Testis (tissue), 3 donors: ENCODE results near the gene MAFB. TPM values are rescaled to one million over a fixed set of nuclear protein-coding genes. Genes with fewer than 3 reads are reported as not detected.

Experiments
- DNase-seq: peaks from one replicate; pipeline ENCODE4 v3.0.0-alpha.2; 2019
- H3K27ac ChIP-seq, 2 donors: fragments of 200-600 bp; sonication (generic); one replicate each; pipeline ENCODE4 v1.5.1; 2019
- H3K27me3 ChIP-seq: fragments of 200-600 bp; sonication (generic); one replicate; pipeline ENCODE4 v1.5.1; 2019
- H3K36me3 ChIP-seq: fragments of 200-600 bp; sonication (generic); one replicate; pipeline ENCODE4 v1.5.1; 2017; ENCODE audit warnings: low read depth; ENCODE audit errors: missing control alignments
- H3K4me1 ChIP-seq: fragments of 200-600 bp; sonication (generic); one replicate; pipeline ENCODE4 v1.5.1; 2019
- H3K4me3 ChIP-seq, 2 donors: fragments of 200-600 bp; sonication (generic); one replicate each; pipeline ENCODE4 v1.5.1; 2017 to 2019
- H3K9me3 ChIP-seq: fragments of 200-600 bp; sonication (generic); one replicate; pipeline ENCODE4 v1.5.1; 2017
- POLR2A ChIP-seq: fragments of 450-650 bp; IDR thresholded peaks from one replicate; pipeline ENCODE4 v1.6.1; 2017; ENCODE audit warnings: antibody characterized with exemption, mild to moderate bottlenecking, moderate library complexity
- WGBS, 2 donors: methylation state at CpG; one replicate each; pipeline ENCODE4 v1.1.5; 2018; 5-methylcytosine and 5-hydroxymethylcytosine counted together
- intact Hi-C: fragments of 100-400 bp; cut with DNase I; formaldehyde crosslinking; loops from one replicate; pipeline ENCODE4 v1.15.1; 2023; ENCODE audit warnings: low total_unique reads
- polyA plus RNA-seq: library from polyadenylated mRNA; stranded (reverse); fragments of 350-450 nt; fragmentation: Illumina TruSeq; extraction: RNeasy Lipid Tissue Mini Kit (QIAGEN cat#74804); gene quantifications from one replicate; pipeline ENCODE4 v1.2.3, GENCODE V29; 2014; ENCODE audit warnings: low read depth, low replicate concordance; ENCODE audit not compliant: insufficient read depth
- total RNA-seq, 2 donors: library from RNA; depleted of rRNA; stranded (reverse); fragments of >200 nt; gene quantifications; one replicate each; pipeline ENCODE4 v1.2.3, GENCODE V29; 2016
- TF ChIP-seq, protein P1 (sequence below), 3 experiments: fragments of 450-650 bp in 2 of 3; fragments of 200-600 bp in 1 of 3; sonication (generic) in 1 of 3; IDR thresholded peaks; one replicate each; pipeline ENCODE4 v1.5.1; 2016 to 2019; ENCODE audit warnings: antibody characterized with exemption in 3 of 3, mild to moderate bottlenecking in 2 of 3, moderate library complexity in 1 of 3

MAFB gene
- total and polyA plus RNA-seq, 3 donors from 2014 or later: 9.3 to 17.7 (median 11.6) TPM

DNA sequence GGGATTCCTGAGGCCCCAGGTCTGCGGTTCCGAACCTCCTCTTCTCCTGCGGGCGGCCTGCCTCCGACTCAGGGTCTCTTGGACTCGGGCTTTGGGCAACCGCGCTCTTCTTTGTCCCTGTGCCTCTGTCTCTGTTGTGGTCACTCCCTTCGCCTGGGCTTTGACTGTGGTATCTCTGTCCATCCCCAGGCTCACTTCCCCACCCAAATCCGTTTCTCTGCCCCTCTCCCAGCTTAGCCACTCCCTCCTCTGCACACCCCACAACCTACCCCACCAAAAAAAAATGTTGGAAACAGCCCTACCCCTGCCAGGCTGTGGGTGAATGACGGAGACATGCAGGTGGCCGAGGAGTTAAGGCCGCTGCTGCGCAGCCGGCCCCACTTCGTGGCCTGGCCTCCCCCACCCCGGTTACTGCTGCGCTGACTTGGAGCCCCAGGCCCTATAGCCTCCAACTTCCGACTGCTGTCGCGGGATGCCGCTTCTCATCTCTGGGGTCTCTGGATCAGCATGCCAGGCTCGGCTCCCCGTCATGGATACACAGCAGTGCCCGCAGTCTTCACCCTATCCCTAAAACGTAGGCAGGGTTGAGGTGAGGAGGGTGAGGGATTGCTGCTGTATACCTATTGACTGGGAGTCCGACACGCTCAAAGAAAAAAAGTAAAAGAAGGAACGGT lies 2.7 kb upstream of the MAFB start:
- Histone ChIP-seq H3K27ac (no peak overlapping the region), H3K27me3 (no peaks in the 10 kb centered on the region), H3K36me3 (no peaks in the 10 kb centered on the region), H3K4me3 (peak overlapping the region in 1 of 2 donors; percentile 63), H3K4me1 (peaks cover 7% of the 10 kb centered on the region), H3K9me3 (no peaks in the 10 kb centered on the region)
- TF ChIP-seq POLR2A: no peak
- TF ChIP-seq, protein P1, sequence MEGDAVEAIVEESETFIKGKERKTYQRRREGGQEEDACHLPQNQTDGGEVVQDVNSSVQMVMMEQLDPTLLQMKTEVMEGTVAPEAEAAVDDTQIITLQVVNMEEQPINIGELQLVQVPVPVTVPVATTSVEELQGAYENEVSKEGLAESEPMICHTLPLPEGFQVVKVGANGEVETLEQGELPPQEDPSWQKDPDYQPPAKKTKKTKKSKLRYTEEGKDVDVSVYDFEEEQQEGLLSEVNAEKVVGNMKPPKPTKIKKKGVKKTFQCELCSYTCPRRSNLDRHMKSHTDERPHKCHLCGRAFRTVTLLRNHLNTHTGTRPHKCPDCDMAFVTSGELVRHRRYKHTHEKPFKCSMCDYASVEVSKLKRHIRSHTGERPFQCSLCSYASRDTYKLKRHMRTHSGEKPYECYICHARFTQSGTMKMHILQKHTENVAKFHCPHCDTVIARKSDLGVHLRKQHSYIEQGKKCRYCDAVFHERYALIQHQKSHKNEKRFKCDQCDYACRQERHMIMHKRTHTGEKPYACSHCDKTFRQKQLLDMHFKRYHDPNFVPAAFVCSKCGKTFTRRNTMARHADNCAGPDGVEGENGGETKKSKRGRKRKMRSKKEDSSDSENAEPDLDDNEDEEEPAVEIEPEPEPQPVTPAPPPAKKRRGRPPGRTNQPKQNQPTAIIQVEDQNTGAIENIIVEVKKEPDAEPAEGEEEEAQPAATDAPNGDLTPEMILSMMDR (IDR thresholded peaks at IDR 0.05): no peak
- WGBS, 2 donors: 44 to 52% methylated on average over 27 to 29 of the region's 29 CpGs
- DNase-seq: no peak
- intact Hi-C loops: loop anchor here (10.0 kb wide), 1 partner anchor 807 kb away; no protein-coding TSS in a partner anchor

DNA sequence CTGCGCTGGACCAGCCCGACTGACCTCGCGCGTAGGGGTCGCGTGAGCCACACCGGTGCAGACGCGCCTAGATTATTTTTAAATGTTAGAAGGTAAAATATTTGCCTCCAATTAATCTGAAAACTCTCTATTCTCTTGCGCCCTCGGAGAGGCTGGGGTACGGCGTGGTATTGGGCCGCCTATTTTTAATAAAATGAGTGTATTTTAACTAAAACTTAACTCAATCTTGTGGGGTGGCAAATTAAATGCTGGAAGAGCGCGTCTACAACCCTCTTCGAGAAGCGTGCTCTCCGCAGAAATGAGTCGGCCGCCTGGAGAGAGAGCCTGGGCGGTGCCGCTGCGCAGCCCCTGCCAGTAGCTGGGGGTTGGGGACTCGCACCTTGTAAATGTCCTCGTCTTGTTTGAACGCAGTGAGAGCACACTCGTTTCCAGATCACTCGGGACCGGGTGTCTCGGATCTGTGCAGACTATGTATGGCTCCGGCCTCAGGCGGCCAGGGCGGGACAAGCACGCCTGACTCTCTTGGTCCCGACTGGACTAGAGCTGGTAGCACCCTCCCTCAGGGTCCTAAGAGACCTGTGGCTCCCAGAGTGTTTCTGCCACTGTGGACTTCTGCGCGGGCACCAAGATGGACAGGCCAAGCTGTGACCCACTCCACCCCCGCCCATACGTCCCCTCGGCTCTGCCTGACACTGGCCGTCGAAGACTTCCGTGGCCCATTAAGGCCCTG lies 2.0 kb upstream of the MAFB start:
- Histone ChIP-seq H3K36me3 (no peaks in the 10 kb centered on the region), H3K27me3 (no peaks in the 10 kb centered on the region), H3K9me3 (no peaks in the 10 kb centered on the region), H3K4me3 (peak overlapping the region; percentile 63 to 71), H3K27ac (no peak overlapping the region), H3K4me1 (peaks cover 7% of the 10 kb centered on the region)
- intact Hi-C loops: loop anchor here (10.0 kb wide), 1 partner anchor 806 kb away; no protein-coding TSS in a partner anchor
- no peak for DNase-seq
- no peak for TF ChIP-seq POLR2A
- TF ChIP-seq, protein P1 (IDR thresholded peaks at IDR 0.05): no peak
- 37 to 48% methylated on average over 39 to 45 of the region's 45 CpGs for WGBS, 2 donors

GRCh38 chr20:40689943-40690835 lies 1.2 kb upstream of the MAFB start:
- WGBS, 2 donors: 8% methylated on average over 42 to 69 of the region's 84 CpGs
- Histone ChIP-seq H3K4me1 (peaks cover 7% of the 10 kb centered on the region), H3K27ac (peak overlapping the region; percentile 85 to 88), H3K36me3 (no peaks in the 10 kb centered on the region), H3K27me3 (no peaks in the 10 kb centered on the region), H3K9me3 (no peaks in the 10 kb centered on the region), H3K4me3 (peak overlapping the region; percentile 63 to 71)
- intact Hi-C loops: loop anchor here (10.0 kb wide), 1 partner anchor 805 kb away; no protein-coding TSS in a partner anchor
- DNase-seq: peak; percentile 94
- TF ChIP-seq, protein P1 (IDR thresholded peaks at IDR 0.05): peak; percentile 85 to 95 (median 91)
- TF ChIP-seq POLR2A: no peak

DNA sequence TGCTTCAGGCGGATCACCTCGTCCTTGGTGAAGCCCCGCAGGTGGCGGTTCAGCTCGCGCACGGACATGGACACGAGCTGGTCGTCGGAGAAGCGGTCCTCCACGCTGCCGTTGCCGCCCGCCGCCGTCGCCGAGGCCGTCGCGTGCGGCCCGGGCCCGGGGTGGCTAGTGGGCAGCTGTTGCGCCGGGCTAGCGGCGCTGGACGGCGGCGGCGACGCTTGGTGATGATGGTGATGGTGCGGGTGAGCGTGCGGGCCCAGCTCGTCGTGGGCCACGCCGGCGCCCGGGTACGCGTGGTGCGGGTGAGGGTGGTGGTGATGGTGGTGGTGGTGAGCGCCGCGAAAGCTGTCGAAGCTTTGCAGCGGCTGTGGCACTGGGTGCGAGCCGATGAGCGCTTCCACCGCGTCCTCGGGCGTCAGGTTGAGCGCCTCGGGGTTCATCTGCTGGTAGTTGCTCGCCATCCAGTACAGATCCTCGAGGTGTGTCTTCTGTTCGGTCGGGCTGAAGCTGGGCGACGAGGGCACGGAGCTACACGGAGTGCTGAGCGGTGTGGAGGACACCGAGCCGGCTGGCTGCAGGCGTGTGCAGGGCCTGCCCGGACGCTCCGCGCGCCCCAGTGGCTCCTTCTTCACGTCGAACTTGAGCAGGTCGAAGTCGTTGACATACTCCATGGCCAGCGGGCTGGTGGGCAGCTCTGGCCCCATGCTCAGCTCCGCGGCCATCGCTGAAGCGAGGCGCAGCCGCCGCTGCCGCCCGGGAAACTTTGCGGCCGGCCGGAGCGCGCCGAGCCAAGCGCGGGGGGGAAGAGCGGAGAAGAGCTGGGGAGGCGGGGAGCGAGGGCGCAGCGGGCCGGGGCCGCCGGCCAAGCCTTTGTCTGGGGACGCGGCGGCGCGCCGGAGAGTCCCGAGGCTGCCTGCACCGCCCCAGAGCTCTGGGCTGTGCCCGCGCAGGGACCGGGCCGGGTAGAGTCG lies 622 bp downstream of the MAFB start:
- H3K36me3 ChIP-seq: no peaks in the 10 kb centered on the region
- peak overlapping the region; percentile 69 to 88 for H3K27ac ChIP-seq
- DNase-seq: no peak
- WGBS, 2 donors: 1% methylated on average over 115 of the region's 120 CpGs; no CpG with 5 or more reads in 1 of the 2 donors
- no peaks in the 10 kb centered on the region for H3K27me3 ChIP-seq
- H3K4me1 ChIP-seq: peaks cover 7% of the 10 kb centered on the region
- no peaks in the 10 kb centered on the region for H3K9me3 ChIP-seq
- intact Hi-C loops: no loop called here
- TF ChIP-seq, protein P1 (IDR thresholded peaks at IDR 0.05): no peak
- no peak for TF ChIP-seq POLR2A
- peak overlapping the region; percentile 63 to 71 for H3K4me3 ChIP-seq
